SK-N-SH (cell line): ENCODE data around the gene CLTCL1.

Experiments
- CHD2 ChIP-seq: fragments of 150-350 bp; IDR thresholded peaks from 2 replicates; pipeline ENCODE4 v1.6.1; 2018; ENCODE audit warnings: low read length; ENCODE audit not compliant: partially characterized antibody
- EP300 ChIP-seq, 2 experiments: IDR thresholded peaks; 2 replicates each; pipeline versions ENCODE4 v1.4.0 to v1.6.1; 2012; ENCODE audit warnings: borderline replicate concordance in 1 of 2, low read depth in 1 of 2, low read length in 1 of 2
- GATA2 ChIP-seq: sonication (generic); formaldehyde crosslinking; IDR thresholded peaks from 2 replicates; pipeline ENCODE4 v1.5.0; 2020; ENCODE audit warnings: mild to moderate bottlenecking, missing genetic modification reagents
- MXI1 ChIP-seq: IDR thresholded peaks from 2 replicates; pipeline ENCODE4 v1.6.1; 2012; ENCODE audit warnings: mild to moderate bottlenecking, low read depth, low read length, improper control_type of control experiment
- SMC3 ChIP-seq: IDR thresholded peaks from 2 replicates; pipeline ENCODE4 v1.6.1; 2012; ENCODE audit warnings: low read depth, low read length, improper control_type of control experiment
- TCF12 ChIP-seq: IDR thresholded peaks from 2 replicates; pipeline ENCODE4 v1.4.0; 2012
- TF ChIP-seq, protein P1 (sequence below): fragments of 200-600 bp; sonication (generic); IDR thresholded peaks from 2 replicates; pipeline ENCODE4 v1.6.1; 2017; ENCODE audit warnings: antibody characterized with exemption, mild to moderate bottlenecking, moderate library complexity
- TF ChIP-seq, protein P2 (sequence below): IDR thresholded peaks from 2 replicates; pipeline ENCODE4; 2012
- TF ChIP-seq, protein P3 (sequence below): IDR thresholded peaks from 2 replicates; pipeline ENCODE4 v1.4.0; 2012; ENCODE audit warnings: low read depth
- TF ChIP-seq, protein P4 (sequence below): fragments of 150-350 bp; IDR thresholded peaks from 2 replicates; pipeline ENCODE4 v1.6.1; 2017; ENCODE audit warnings: antibody characterized with exemption, low read length, low read depth, borderline replicate concordance

DNA sequence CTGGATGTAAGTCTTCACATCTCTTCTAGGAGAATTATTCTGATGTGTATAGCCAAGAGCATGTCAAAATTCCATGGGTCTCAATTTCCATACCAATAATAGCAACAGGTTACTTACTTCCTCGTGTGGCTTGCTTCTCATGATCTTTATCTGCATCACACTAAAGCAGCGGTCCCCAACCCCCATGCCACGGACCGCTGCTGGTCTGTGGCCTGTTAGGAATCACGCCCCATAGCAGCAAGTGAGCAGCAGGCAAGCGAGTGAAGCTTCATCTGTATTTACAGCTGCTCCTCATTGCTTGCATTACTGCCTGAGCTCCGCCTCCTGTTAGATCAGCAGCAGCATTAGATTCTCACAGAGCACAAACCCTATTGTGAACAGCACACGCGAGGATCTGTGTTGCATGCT lies 84.1 kb downstream of the CLTCL1 start:
- TF ChIP-seq, protein P1, sequence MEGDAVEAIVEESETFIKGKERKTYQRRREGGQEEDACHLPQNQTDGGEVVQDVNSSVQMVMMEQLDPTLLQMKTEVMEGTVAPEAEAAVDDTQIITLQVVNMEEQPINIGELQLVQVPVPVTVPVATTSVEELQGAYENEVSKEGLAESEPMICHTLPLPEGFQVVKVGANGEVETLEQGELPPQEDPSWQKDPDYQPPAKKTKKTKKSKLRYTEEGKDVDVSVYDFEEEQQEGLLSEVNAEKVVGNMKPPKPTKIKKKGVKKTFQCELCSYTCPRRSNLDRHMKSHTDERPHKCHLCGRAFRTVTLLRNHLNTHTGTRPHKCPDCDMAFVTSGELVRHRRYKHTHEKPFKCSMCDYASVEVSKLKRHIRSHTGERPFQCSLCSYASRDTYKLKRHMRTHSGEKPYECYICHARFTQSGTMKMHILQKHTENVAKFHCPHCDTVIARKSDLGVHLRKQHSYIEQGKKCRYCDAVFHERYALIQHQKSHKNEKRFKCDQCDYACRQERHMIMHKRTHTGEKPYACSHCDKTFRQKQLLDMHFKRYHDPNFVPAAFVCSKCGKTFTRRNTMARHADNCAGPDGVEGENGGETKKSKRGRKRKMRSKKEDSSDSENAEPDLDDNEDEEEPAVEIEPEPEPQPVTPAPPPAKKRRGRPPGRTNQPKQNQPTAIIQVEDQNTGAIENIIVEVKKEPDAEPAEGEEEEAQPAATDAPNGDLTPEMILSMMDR = no peak
- TF ChIP-seq MXI1 = no peak
- TF ChIP-seq CHD2 = peak; percentile 21
- TF ChIP-seq, protein P2, sequence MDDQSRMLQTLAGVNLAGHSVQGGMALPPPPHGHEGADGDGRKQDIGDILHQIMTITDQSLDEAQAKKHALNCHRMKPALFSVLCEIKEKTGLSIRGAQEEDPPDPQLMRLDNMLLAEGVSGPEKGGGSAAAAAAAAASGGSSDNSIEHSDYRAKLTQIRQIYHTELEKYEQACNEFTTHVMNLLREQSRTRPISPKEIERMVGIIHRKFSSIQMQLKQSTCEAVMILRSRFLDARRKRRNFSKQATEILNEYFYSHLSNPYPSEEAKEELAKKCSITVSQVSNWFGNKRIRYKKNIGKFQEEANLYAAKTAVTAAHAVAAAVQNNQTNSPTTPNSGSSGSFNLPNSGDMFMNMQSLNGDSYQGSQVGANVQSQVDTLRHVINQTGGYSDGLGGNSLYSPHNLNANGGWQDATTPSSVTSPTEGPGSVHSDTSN = no peak
- TF ChIP-seq, protein P3, sequence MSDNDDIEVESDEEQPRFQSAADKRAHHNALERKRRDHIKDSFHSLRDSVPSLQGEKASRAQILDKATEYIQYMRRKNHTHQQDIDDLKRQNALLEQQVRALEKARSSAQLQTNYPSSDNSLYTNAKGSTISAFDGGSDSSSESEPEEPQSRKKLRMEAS = no peak
- no peak for TF ChIP-seq EP300 (IDR thresholded peaks at IDR 0.05; ENCODE audit: borderline replicate concordance in 1 of 2, low read depth in 1 of 2, low read length in 1 of 2)
- peak; percentile 56; the same call in 1 of the 2 replicates for TF ChIP-seq GATA2 (CRISPR knock-in tag)
- TF ChIP-seq, protein P4, sequence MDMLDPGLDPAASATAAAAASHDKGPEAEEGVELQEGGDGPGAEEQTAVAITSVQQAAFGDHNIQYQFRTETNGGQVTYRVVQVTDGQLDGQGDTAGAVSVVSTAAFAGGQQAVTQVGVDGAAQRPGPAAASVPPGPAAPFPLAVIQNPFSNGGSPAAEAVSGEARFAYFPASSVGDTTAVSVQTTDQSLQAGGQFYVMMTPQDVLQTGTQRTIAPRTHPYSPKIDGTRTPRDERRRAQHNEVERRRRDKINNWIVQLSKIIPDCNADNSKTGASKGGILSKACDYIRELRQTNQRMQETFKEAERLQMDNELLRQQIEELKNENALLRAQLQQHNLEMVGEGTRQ = no peak
- no peak for TF ChIP-seq TCF12
- TF ChIP-seq SMC3 = no peak
